ENCODE results near the gene DISC1.
"Not testable (repeated sequence)": the region's sequence is repeated elsewhere in the genome, so short reads cannot be mapped to it uniquely, and the experiment has no call there.

Gene DISC1

DNA sequence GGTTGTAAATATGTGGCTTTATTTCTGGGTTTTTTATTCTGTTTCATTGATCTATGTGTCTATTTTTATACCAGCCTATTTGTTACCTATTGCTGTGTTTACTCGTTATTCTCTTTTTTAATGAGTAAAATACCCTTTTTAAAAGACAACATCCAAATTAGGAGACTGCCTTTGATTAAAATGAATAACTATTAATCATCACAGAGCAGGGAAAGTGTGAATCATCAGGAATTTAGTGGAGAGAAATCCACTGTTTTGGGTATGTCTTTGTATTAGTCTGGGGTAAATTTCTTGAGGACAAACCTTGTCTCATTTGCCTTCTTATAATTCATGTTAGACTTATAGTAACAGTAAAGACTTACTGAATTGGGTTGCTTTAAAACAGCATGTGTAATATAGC, 12.1 kb downstream of the DISC1 start:
- DNase-seq (ENCODE audit: low spot score): no peak

DNA sequence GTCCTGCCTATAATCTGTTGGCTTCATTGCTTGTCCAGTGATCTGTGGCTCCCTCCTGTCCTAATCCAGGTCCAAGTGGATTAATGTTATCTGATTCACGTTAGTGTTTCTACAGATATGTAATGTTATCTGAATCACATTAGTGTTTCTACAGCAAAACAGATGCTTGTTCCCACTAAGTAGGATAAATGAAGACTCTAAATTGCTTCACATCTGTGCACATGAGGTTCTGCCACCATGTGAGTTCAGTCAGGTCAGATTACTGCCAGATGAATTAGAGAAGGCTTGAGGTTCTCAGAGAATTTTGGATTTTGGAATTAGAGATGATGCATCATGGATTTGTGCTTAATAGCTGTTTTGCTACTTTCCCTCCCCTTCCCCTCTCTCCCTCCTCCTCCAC, 13.2 kb downstream of the DISC1 start:
- DNase-seq (ENCODE audit: low spot score): no peak

DNA sequence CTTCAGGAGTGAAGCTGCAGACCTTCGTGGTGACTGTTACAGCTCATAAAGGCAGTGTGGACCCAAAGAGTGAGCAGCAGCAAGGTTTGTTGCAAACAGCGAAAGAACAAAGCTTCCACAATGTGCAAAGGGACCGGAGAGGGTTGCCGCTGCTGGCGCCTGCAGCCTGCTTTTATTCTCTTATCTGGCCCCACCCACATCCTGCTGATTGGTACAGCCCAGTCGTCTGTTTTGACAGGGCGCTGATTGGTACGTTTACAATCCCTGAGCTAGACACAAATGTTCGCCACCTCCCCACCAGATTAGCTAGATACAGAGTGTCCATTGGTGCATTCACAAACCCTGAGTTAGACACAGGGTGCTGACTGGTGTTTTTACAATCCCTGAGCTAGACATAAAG, 14.9 kb downstream of the DISC1 start:
- DNase-seq (ENCODE audit: low spot score): not testable (repeated sequence)

DNA sequence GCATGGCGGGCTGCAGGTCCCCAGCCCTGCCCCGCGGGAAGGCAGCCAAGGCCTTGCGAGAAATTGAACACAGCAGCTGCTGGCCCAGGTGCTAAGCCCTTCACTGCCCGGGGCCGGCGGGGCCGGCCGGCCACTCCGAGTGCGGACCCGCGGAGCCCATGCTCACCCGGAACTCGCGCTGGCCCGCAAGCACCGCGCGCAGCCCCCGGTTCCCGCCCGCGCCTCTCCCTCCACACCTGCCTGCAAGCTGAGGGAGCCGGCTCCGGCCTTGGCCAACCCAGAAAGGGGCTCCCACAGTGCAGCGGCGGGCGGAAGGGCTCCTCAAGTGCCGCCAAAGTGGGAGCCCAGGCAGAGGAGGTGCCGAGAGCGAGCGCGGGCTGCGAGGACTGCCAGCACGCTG, 15.5 kb downstream of the DISC1 start:
- not testable (repeated sequence) for DNase-seq (ENCODE audit: low spot score)

DNA sequence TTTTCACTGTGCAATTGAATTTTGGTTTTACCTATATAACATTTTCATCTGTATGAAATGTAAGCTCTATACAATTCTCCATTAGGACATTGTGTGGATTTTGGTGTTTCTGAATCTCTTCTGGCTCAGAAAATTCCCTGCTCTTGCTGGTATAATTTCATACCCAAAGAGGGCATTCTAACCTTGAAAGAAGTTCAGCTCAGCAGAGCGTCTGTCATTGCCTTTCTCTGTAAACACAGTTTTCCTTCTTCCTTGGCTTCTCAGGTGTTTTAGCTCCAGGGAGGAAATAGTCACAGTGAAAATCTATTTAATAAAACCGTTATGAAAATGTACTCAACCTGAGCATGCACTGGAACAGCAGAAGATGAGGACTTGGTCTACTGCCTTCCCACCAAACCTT, 16.0 kb downstream of the DISC1 start:
- DNase-seq (ENCODE audit: low spot score): no peak

DNA sequence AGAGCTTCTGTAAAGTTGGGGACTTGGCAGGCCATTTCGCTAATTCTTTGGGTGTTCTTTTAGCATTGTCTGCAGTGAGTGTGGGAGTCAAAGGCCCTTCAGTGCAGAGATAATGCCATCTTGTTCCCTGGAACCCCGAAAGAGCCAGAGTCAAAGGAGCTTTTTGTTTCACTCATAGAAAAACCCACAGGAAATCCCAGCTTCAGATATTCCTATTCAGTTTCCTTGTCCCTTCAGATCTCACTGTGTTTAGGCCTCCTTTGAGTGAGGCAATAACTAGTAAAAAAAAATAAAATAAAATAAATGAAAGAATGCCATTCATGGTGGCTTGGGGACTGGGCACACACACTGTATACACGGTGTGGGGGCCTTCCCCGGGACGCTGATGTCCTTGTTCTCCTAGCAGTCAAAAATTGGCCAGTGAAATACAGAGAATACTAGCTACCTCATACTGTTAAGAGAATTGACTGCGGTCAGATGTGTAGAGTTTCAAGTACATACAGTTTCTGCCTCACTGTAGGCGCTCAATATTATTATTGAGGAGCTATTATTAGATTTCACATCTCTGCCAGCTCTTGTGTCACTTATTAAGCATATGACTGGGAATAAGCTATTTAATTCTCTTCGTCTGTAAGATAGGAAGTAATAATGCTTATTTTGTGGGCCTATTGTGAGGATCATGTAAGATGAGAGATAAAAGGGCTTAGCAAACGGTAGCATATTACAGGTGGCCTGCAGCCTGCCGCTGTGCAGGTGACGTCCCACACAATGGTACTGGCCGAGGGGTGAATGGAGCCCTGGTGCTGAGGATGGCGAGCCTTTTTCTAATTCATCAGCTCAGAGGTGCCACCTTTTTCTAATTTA, 16.7 kb downstream of the DISC1 start:
- DNase-seq (ENCODE audit: low spot score): no peak

DNA sequence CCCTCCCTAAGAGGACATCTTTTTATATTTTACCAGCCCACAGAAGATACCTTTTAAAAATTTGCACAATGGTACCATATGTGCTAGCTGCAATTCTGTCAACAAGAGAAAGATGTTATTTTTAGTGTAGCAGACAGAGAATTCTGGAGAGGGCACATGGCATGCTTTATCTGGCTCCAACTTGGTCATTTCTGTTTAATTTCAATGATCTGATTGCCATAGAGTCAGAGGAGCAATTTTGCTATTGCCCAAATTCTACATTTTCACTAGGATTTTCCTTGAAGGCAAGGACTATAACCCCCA, 17.3 kb downstream of the DISC1 start:
- DNase-seq (ENCODE audit: low spot score): no peak

DNA sequence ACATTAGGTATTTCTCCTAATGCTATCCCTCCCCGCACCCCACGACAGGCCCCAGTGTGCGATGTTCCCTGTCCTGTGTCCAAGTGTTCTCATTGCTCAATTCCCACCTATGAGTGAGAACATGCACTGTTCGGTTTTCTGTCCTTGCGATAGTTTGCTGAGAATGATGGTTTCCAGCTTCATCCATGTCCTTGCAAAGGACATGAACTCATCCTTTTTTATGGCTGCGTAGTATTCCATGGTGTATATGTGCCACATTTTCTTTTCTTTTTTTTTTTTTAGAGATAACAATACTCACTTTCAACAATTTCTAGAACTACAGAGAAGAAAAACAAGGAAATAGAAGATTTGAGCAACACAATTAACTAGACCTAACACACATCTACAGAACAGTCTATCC, 19.0 kb downstream of the DISC1 start:
- DNase-seq (ENCODE audit: low spot score): not testable (repeated sequence)

DNA sequence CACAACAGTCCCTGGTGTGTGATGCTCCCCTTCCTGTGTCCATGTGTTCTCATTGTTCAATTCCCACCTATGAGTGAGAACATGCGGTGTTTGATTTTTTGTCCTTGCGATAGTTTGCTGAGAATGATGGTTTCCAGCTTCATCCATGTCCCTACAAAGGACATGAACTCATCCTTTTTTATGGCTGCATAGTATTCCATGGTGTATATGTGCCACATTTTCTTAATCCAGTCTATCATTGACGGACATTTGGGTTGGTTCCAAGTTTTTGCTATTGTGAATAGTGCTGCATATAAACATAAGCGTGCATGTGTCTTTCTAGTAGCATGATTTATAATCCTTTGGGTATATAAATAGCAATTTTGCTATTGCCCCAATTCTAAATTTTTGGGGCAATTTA, 19.6 kb downstream of the DISC1 start:
- DNase-seq (ENCODE audit: low spot score): not testable (repeated sequence)

DNA sequence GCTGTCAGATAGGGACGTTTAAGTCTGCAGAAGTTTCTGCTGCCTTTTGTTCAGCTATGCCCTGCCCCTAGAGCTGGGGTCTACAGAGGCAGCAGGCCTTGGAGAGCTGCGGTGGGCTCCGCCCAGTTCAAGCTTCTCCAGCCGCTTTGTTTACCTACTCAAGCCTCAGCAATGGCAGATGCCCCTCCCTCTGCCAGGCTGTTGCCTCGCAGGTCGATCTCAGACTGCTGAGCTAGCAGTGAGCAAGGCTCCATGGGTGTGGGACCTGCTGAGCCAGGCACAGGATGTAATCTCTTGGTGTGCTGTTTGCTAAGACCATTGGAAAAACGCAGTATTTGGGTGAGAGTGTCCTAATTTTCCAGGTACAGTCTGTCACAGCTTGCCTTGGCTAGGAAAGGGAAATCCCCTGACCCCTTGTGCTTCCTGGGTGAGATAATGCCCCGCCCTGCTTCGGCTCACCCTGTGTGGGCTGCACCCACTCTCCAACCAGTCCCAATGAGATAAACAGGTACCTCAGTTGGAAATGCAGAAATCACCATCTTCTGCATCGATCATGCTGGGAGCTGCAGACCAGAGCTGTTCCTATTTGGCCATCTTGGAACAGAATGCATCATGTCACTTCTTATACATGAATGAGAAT, 25.2 kb downstream of the DISC1 start:
- DNase-seq (ENCODE audit: low spot score): not testable (repeated sequence)

DNA sequence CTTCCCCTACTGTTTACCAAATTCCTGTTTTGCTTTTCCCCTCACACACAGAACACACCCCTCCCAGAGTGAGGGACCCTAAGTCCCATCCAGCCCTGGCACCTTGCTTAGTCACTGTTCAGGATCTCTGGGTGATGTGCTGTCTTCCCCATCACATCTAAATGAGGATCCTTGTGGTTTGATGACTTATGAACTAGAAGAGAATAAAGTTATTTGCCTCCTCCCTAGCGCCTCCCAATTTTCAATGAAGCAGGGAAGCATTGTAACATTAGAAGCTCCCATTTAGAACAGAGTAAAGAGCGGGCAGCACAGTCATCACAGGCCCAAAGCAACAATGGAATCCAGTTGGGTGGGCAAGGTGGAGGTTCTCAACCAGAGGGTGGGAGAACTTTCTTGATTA, 27.0 kb downstream of the DISC1 start:
- DNase-seq (ENCODE audit: low spot score): no peak

DNA sequence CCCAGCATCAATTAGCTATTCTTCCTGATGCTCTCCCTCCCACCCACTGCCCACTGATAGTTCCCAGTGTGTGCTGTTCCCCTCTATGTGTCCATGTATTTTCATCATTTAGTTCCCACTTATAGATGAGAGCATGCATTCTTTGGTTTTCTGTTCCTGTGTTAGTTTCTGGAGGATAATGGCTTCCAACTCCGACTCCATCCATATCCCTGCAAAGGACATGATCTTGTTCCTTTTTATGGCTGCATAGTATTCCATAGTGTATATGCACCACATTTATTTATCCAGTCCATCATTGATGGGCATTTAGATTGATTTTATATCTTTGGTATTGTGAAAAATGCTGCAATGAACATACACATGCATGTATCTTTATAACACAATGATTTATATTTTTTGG, 30.2 kb downstream of the DISC1 start:
- no peak for DNase-seq (ENCODE audit: low spot score)

DNA sequence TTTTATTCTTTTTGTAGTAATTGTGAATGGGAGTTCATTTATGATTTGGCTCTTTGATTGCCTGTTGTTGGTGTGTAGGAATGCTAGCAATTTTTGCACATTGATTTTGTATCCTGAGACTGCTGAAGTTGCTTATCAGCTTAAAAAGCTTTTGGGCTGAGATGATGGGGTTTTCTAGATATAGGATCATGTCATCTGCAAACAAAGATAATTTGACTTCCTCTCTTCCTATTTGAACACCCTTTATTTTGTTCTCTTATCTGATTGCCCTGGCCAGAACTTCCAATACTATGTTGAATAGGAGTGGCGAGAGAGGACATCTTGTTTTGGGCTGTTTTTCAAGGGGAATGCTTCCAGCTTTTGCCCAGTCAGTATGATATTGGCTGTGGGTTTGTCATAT, 31.6 kb downstream of the DISC1 start:
- DNase-seq (ENCODE audit: low spot score): not testable (repeated sequence)

DNA sequence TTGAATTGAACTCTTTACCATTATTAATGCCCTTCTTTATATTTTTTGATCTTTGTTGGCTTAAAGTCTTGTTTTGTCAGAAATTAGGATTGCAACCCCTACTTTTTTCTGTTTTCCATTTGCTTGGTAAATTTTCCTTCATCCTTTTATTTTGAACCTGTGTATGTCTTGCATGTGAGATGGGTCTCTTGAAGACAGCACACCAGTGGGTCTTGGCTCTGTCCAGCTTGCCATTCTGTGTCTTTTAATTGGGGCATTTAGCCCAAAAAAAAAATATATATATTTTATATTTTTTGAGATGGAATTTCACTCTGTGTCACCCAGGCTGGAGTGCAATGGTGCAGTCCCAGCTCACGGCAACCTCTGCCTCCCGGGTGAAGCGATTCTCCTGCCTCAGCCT, 33.6 kb downstream of the DISC1 start:
- no peak for DNase-seq (ENCODE audit: low spot score)

DNA sequence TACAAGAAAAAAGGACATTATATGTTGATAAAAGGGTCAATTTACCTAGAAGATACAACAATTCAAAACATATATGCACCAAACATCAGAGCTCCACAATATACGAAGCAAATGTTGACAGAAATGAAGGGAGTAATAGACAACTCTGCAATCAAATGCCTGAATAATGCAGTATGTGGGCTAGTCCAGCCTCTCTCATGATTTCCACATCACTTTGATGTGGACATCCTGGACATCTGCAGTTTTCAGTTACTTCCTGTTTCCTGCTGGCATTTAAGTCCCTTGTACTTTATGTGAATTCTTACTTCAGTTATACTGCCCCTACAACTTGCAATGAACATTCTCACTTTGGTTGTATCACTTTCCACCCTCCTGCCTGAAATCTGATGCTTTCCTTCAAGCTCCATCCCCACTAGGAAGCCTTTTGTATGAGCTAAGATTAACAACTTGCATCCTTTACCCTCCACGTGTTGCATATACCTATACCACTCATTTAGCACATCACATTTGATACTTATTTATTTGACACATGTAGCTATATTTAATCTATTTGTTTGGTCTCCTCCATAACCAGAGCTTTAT, 36.7 kb downstream of the DISC1 start:
- DNase-seq (ENCODE audit: low spot score): no peak

DNA sequence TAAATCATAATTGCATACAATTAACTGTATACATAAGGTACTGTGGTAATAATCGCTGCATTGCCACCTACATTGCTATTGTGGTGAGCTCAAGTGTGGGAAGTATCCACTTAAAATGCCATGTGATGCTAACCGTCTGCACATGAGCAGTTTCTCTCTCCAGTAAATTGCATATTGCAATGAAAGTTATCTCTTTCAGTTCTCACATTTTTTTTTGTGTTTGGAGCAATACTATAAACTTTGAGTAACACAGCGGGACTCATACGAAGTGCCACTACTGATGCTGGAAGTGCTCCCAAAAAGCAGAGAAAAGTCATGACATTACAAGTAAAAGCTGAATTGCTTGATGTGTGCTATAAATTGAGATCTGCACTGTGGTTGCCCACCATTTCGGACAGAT, 38.5 kb downstream of the DISC1 start:
- DNase-seq (ENCODE audit: low spot score): no peak

DNA sequence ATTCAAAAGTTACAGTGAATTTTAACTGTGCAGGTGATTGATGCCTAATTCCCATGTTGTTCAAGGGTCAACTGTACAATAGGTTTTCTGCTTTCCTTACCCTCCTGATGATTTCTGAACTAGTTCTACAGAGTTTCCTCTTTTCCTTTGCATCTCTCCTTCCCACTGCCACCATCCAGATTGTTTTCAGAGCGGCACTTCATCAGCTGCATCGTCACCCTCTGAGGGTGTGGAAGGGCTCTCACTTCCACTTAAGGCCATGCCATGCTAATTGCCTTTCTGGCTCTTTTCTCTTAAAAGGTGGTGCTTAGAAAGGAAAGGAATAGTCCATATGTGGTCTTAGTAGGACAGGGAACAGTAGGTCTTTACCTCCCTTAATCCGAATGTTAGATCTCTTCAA, 39.1 kb downstream of the DISC1 start:
- no peak for DNase-seq (ENCODE audit: low spot score)

DNA sequence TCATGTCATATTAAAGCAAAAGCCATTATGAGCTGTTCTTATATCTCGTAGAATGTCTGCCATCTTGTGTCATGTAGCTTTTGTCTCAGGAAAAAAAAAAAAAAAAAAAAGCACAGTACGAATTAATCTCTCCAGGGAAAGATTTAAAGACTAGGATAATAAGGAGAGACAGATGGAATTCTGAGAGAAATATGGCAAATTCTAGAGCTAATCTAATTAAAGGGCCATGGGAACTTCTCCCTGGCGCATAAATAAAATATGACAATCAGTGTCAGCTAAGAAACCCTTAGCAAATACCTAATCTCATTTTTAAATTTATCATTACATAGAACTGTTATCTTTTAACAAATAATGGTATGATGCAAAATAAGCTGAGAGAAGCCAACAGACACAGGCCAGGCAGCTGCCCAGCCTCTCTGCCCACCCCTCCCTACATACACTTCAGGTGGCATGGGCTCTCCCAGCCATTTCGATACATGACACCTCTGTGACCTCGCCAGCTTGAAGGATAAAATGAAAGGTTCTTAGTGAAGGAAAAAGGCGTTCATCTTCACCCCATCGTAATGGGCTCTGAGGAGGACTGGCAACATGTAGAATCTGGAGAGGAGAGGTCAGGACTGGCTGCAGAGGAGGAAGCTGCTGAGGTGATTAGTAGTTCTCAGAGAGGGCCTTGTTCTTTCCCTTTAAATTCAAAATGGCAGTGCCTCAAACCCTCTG, 39.8 kb downstream of the DISC1 start:
- DNase-seq (ENCODE audit: low spot score): no peak

DNA sequence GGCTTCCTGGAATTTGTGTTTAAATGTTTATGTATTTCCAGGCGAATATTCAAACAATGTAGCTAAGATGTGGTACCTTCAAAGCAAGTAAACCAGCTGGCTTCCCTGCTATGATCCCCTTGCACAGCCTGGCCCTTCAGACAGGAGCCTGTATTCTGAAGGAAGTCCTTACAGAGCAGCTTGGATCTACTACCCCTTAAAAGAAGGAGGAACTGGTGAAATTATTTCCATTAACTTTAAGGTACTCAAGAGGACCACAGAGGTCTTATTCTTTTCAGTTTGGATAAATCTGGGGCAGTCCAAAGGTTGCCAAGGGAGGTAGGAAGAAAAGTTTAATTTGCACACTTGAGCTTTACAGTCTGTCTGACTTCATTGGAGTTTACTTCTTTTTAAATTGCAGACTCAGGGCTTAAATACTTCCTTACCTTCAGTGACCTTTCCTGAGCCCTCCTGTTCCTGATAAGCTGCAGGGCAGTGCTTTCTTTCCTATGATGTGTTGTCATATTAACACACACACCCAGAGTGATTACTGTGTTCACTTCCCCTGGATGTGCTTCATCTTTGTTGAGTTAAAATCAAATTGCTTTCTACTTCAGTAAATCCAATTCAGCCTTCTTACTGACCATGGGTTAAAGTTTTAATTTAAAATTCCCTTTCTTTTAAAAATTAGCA, 40.5 kb downstream of the DISC1 start:
- DNase-seq (ENCODE audit: low spot score): no peak

DNA sequence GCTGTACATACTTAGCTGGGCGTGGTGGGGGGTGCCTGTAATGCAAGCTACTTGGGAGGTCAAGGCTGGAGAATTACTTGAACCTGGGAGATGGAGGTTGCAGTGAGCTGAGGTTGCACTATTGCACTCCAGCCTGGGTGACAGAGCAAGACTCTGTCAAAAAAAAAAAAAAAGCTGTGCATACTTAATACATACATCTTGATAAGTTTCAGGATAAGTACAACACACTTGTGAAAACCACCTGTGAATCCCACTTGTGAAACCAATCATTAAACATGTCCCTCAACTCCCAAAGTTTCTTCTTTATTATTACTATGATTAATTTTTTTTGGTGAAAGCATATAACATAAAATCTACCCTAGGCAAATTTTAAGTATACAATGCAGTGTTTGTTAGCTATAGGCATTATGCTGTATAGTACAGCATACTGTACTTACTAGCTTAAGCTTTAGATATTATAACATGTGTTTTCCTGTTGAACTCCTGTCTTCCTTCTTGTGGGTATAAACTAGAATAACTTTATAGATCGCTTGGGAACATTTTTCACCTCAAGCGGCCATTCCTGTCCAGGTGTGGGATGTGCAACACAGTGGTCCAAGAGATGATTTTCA, 41.4 kb downstream of the DISC1 start:
- no peak for DNase-seq (ENCODE audit: low spot score)

DNA sequence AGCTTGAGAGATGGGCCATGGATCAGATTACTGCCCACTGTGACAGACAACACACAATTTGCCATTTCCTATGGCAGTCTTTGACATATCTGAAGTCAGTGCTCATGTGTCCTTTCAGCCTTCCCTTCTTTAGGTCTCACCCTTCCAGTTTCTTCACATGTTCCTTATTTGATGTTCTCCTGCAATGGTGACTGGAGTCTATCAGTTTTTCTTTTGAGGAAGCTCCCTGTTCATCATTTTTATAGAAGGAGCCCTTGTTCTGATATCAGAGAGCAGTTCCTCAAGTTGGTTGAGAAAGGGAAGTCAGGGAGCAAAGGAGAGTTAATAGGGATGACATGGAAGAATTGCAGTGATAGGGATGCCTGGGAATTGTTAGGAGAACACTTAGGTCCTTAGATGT, 42.2 kb downstream of the DISC1 start:
- no peak for DNase-seq (ENCODE audit: low spot score)
